RWPE2 (cell line): Measurements from ENCODE around the gene RAB33B.

Source experiments
- ATAC-seq: fragments of 200-7000 bp; cut with Tn5 transposase; 3 replicates; pipeline ENCODE4 v1.9.1; 2021; ENCODE audit warnings: low read depth
- DNase-seq: peaks from one replicate; pipeline ENCODE4 v3.0.0-alpha.2; 2020; ENCODE audit warnings: low spot score
- H3K27ac ChIP-seq: fragments of 450-650 bp; 2 replicates; pipeline ENCODE4 v1.5.1; 2017; ENCODE audit warnings: mild to moderate bottlenecking; ENCODE audit not compliant: poor library complexity, severe bottlenecking
- H3K27me3 ChIP-seq: fragments of 250-450 bp; sonication (Bioruptor Pico); 2 replicates; pipeline ENCODE4 v1.5.1; 2021; ENCODE audit warnings: mild to moderate bottlenecking, moderate library complexity; ENCODE audit not compliant: insufficient read depth, poor library complexity, severe bottlenecking
- H3K36me3 ChIP-seq: fragments of 250-450 bp; sonication (Bioruptor Pico); 2 replicates; pipeline ENCODE4 v1.5.1; 2020; ENCODE audit warnings: low read depth, mild to moderate bottlenecking, moderate library complexity
- H3K4me1 ChIP-seq: fragments of 250-450 bp; sonication (Bioruptor Pico); 2 replicates; pipeline ENCODE4 v1.5.1; 2021; ENCODE audit warnings: mild to moderate bottlenecking, moderate library complexity; ENCODE audit not compliant: insufficient read depth, poor library complexity, severe bottlenecking
- H3K4me3 ChIP-seq: fragments of 250-450 bp; sonication (Bioruptor Pico); 2 replicates; pipeline ENCODE4 v1.5.1; 2021; ENCODE audit warnings: mild to moderate bottlenecking, moderate library complexity; ENCODE audit not compliant: severe bottlenecking
- H3K9me3 ChIP-seq: fragments of 250-450 bp; sonication (Bioruptor Pico); 2 replicates; pipeline ENCODE4 v1.5.1; 2021; ENCODE audit warnings: mild to moderate bottlenecking, moderate library complexity; ENCODE audit not compliant: severe bottlenecking
- TF ChIP-seq, protein P1 (sequence below): fragments of 450-650 bp; IDR thresholded peaks from one replicate; pipeline ENCODE4 v1.5.1; 2017; ENCODE audit warnings: mild to moderate bottlenecking, moderate library complexity; ENCODE audit not compliant: poor library complexity, severe bottlenecking

RAB33B gene

DNA sequence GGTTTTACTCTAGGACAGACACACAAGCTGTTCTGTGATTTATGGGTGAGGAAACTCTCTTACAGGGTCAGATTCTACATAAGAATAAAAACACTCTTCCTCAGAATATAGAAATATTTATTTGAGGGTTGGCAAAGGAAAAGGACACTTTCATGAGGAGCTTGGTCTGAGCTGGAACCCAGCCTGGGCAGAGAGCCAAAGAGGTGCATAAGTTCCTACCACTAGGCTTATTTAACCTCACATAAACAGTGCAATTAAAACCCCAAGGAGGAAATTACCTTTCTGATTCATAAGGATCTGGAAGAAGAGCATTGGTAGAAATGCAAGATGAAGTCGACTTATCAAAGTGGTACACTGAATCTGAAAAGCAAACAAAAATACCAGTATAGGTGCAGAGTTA is 69.2 kb downstream of the RAB33B start:
- Histone ChIP-seq H3K9me3 (no peaks in the 10 kb centered on the region), H3K4me1 (no peaks in the 10 kb centered on the region), H3K4me3 (no peak overlapping the region), H3K36me3 (peaks cover 70% of the 10 kb centered on the region), H3K27me3 (no peaks in the 10 kb centered on the region), H3K27ac (no peak overlapping the region)
- no peak for DNase-seq
- ATAC-seq: no peak
- TF ChIP-seq, protein P1, sequence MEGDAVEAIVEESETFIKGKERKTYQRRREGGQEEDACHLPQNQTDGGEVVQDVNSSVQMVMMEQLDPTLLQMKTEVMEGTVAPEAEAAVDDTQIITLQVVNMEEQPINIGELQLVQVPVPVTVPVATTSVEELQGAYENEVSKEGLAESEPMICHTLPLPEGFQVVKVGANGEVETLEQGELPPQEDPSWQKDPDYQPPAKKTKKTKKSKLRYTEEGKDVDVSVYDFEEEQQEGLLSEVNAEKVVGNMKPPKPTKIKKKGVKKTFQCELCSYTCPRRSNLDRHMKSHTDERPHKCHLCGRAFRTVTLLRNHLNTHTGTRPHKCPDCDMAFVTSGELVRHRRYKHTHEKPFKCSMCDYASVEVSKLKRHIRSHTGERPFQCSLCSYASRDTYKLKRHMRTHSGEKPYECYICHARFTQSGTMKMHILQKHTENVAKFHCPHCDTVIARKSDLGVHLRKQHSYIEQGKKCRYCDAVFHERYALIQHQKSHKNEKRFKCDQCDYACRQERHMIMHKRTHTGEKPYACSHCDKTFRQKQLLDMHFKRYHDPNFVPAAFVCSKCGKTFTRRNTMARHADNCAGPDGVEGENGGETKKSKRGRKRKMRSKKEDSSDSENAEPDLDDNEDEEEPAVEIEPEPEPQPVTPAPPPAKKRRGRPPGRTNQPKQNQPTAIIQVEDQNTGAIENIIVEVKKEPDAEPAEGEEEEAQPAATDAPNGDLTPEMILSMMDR: no peak

- H3K4me1 ChIP-seq: no peaks in the 10 kb centered on the region
- no peak overlapping the region for H3K27ac ChIP-seq
- H3K9me3 ChIP-seq: no peaks in the 10 kb centered on the region
- no peaks in the 10 kb centered on the region for H3K27me3 ChIP-seq
- H3K36me3 ChIP-seq: peaks cover 75% of the 10 kb centered on the region
- ATAC-seq (no peak), DNase-seq (no peak)
- no peak overlapping the region for H3K4me3 ChIP-seq
- TF ChIP-seq, protein P1: no peak
Observed at GRCh38 chr4:139524062-139524631, 70.2 kb downstream of the RAB33B start.

DNA sequence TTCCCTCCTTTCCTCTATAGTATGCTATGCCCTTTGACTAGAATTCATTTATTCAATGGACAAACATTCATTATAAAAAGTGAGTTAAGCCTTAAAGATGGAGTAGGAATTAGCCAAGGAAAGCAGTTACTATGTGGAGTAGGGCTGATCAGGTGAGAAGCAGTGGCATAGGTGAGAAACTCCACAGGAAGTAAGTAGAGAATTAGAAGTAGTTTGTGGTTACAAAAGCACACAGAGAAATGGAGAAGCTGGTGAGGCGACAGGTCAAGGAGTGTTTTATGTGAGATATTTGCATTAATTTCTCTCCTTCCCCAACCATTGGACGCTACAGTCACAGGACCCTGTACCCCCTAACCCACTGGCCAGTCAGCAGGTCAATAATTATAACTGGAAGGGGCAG is 71.5 kb downstream of the RAB33B start:
- Histone ChIP-seq H3K4me3 (no peak overlapping the region), H3K9me3 (no peaks in the 10 kb centered on the region), H3K27me3 (no peaks in the 10 kb centered on the region), H3K36me3 (peaks cover 69% of the 10 kb centered on the region), H3K27ac (no peak overlapping the region), H3K4me1 (no peaks in the 10 kb centered on the region)
- no peak for DNase-seq
- ATAC-seq: no peak
- TF ChIP-seq, protein P1: no peak
